Neural cell (in vitro differentiated cells): ENCODE results near the gene RASL10A.

Source experiments
- CTCF ChIP-seq: fragments of 450-650 bp; IDR thresholded peaks from 2 replicates; pipeline ENCODE4 v1.5.1; 2014; ENCODE audit warnings: antibody characterized with exemption, mild to moderate bottlenecking, moderate library complexity; ENCODE audit not compliant: poor library complexity, severe bottlenecking
- REST ChIP-seq: IDR thresholded peaks from 2 replicates; pipeline ENCODE4 v1.6.1; 2012; ENCODE audit warnings: borderline replicate concordance
- SMC3 ChIP-seq: fragments of 450-650 bp; conservative IDR thresholded peaks from 2 replicates; pipeline ENCODE4 v1.6.1; 2014; ENCODE audit warnings: antibody characterized with exemption, mild to moderate bottlenecking, moderate library complexity; ENCODE audit not compliant: poor library complexity
- TAF1 ChIP-seq: IDR thresholded peaks from 2 replicates; pipeline ENCODE4 v1.6.1; 2012; ENCODE audit warnings: low read depth

DNA sequence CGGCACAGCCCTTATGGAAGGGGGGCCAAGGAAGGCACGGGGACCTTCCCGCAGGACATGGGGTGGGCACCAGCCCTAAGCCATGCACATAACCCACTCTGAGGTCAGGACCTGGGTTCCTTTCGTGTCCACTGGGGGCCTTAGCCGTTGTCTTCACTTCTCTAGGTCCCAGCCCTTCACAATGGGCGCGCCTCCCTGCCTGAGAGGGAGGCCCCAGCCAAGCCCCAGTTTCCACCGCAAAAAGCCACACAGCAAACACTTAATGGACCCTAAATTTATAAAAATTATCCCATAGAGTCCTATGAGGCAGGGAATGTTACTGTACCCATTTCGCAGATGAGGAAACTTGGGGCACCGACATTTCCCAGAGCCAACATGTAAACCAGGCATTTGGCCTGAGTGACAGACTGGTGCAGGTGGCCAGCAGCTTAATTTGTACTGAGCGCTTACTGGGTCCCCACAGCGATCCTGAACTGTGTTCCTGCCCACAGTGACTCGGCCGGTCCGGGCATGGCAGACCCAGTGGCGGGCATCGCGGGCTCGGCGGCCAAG is 7.8 kb downstream of the RASL10A start:
- TF ChIP-seq CTCF (no peak), REST (no peak), TAF1 (no peak), SMC3 (no peak)
